ENCODE results near the gene CTPS1.

GRCh38 chr1:40938393-40938792, 41.1 kb upstream of the CTPS1 start:
- TF ChIP-seq, protein P1, sequence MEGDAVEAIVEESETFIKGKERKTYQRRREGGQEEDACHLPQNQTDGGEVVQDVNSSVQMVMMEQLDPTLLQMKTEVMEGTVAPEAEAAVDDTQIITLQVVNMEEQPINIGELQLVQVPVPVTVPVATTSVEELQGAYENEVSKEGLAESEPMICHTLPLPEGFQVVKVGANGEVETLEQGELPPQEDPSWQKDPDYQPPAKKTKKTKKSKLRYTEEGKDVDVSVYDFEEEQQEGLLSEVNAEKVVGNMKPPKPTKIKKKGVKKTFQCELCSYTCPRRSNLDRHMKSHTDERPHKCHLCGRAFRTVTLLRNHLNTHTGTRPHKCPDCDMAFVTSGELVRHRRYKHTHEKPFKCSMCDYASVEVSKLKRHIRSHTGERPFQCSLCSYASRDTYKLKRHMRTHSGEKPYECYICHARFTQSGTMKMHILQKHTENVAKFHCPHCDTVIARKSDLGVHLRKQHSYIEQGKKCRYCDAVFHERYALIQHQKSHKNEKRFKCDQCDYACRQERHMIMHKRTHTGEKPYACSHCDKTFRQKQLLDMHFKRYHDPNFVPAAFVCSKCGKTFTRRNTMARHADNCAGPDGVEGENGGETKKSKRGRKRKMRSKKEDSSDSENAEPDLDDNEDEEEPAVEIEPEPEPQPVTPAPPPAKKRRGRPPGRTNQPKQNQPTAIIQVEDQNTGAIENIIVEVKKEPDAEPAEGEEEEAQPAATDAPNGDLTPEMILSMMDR (IDR thresholded peaks at IDR 0.05), result no peak
- TF ChIP-seq POLR2A (IDR thresholded peaks at IDR 0.05), result no peak

Data from breast epithelium (tissue), 3 donors.